ENCODE data around the gene ITGB1BP1.
A peak's percentile ranks its signal among the peaks of the same experiment; 100 is the strongest.

The ITGB1BP1 gene

GRCh38 chr2:9428965-9429577, 5.7 kb upstream of the ITGB1BP1 start:
- DNase-seq (ENCODE audit: low read depth in 2 of 3, low spot score in 2 of 3) = no peak

DNA sequence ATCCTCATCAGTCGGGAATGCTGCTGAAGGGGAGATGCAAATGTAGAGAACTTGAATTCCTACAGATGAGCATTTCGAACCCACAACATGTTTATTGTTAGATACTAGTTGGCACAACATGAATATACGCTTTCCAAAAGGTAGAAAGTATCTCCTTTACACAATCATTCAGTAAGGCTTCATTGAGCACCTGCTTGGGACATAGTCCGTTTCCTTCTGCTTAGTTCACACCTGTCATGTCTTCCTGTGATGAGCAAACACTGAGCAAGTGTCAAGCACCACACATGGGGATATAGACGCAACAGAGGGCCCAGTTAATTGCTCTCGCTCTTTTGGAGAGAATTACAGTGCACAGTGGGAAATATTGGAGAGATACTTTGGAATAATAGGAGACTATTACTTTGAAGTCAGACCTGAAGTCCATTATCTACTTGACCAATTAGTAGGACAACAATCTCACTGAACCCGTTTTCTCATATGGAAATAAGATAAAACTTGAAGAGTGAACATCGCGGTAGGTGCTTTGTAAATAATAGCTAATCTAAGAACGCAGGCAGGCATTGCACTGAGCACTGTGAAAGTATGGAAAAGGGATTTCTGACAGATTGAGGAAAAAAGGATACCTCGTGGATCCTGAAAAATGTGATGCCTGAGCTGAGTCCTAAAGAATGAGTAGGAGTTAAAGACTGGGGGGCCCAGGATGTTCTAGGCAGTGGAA, 1.3 kb upstream of the ITGB1BP1 start:
- DNase-seq (ENCODE audit: low read depth in 2 of 3, low spot score in 2 of 3) = no peak

GRCh38 chr2:9423922-9424272, 569 bp upstream of the ITGB1BP1 start:
- DNase-seq (ENCODE audit: low read depth in 2 of 3, low spot score in 2 of 3) = no peak

DNA sequence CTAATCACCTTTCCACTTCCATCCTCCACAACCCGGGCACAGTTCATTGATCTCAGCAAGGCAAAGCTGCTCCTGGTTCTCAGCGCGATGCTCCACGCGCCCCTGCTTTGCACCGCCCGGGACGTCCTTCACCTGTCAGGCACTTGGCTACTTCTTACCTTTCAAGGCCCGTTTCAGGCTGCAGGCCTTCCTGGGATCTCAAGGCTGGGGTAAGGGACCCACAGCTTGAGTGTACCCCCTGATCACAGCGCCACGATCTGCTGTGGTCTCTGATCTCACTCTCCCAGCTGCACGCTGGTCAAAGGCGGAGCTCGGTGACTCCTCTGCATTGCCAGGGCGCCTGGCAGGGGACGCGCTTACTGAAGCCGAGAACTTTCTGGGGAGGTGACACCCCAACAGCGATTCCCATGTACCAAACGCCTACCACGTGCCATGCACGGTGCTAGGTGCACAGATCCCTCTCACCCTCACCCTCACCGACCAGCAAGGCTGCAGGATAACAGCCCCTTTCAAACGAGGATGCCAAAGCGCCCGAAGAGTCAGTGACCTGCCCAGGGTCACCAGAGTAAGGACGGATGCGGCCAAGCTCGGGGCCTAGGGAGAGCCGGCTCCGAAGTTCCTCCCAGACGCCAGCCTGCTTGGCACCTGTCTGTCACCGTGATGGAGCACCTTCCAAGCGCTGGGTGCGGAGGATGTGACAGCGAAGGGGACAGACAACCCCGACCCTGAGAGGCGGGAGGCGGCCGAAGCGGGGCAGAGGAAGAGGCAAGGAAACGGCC, 818 bp downstream of the ITGB1BP1 start:
- DNase-seq (ENCODE audit: low read depth in 2 of 3, low spot score in 2 of 3) = peak; percentile 23 to 35 (median 24)

- DNase-seq (ENCODE audit: low read depth in 2 of 3, low spot score in 2 of 3) = no peak
Measured at GRCh38 chr2:9420495-9420894, 2.8 kb downstream of the ITGB1BP1 start.

DNA sequence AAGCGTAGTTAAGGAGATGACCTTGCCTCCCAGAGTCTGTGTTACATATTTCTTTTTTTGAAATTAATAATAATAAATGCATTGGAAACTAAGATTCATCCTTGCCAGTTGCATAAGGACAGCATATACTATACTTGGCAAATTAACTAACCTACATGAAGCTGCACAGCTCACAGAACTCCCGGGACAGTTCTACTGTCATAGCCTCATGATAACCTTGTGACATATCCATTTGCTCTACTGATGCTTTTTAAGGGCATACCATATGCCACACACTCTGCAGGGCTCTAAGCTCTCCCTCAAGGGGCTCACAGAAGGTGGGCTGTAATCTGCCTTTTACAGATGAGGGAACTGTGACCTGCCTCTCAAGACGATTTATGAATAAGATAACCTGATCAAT, 3.8 kb downstream of the ITGB1BP1 start:
- no peak for DNase-seq (ENCODE audit: low read depth in 2 of 3, low spot score in 2 of 3)

GRCh38 chr2:9418746-9419145, 4.6 kb downstream of the ITGB1BP1 start:
- no peak for DNase-seq (ENCODE audit: low read depth in 2 of 3, low spot score in 2 of 3)

GRCh38 chr2:9417725-9418124, 5.6 kb downstream of the ITGB1BP1 start:
- no peak for DNase-seq (ENCODE audit: low read depth in 2 of 3, low spot score in 2 of 3)

GRCh38 chr2:9416962-9417316, 6.4 kb downstream of the ITGB1BP1 start:
- DNase-seq (ENCODE audit: low read depth in 2 of 3, low spot score in 2 of 3) = no peak

GRCh38 chr2:9416267-9416961, 6.9 kb downstream of the ITGB1BP1 start:
- DNase-seq (ENCODE audit: low read depth in 2 of 3, low spot score in 2 of 3) = no peak

- no peak for DNase-seq (ENCODE audit: low read depth in 2 of 3, low spot score in 2 of 3)
Measured at GRCh38 chr2:9415516-9416169, 7.7 kb downstream of the ITGB1BP1 start.

DNA sequence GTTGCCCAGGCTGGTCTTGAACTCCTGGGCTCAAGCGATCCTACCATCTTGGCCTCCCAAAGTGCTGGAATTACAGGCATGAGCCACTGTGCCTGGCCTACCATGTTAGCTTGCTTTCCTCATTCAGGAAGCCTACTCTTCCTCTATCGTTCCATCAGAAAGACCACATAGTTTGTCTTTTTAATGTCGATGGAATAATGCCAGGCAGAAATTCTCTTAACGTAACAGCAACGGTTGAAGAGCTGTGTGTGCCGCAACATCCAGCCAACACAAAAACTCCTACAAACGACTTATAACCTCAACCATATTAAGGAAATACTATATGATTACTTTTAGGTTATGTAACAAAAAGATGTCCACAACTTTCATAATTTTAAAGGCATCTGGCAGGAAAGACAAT, 10.5 kb downstream of the ITGB1BP1 start:
- no peak for DNase-seq (ENCODE audit: low read depth in 2 of 3, low spot score in 2 of 3)

DNA sequence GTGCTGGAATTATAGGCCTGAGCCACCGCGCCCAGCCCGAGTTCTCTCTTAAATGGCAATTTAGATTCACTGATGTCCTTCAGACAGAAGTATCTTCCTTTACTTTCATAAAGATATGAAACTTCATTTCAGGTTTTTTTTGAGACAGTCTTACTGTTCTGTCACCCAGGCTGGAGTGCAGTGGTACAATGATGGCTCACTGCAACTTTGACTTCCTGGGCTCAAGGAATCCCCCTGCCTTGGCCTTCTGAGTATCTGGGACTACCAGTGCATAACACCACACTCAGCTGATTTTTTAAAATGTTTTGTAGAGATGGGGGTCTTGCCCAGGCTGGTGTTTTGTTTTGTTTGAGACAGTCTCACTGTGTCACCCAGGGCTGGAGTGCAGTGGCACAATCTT, 13.2 kb downstream of the ITGB1BP1 start:
- no peak for DNase-seq (ENCODE audit: low read depth in 2 of 3, low spot score in 2 of 3)

DNA sequence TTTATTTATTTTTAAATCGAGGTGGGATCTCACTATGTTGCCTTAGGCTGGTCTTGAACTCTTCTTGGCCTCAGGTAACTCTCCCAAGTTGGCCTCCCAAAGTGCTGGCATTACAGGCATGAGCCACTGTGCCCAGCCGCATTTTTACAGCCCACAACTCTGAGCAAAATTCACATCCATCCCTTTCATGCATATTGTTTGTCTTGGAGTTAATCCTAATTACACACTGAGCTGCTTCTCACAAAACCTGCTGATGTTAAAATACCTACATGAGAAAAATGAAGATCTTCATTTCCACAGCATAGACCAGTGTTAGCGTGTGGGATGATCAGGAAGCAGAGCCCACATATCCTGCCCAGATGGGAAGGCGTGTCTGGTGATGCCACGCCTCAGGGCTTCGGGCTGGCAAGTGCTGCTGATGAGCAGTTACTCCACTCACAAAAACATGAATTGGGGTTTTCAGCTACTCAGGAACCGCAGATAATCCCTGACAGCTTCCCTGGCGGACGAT, 14.6 kb downstream of the ITGB1BP1 start:
- no peak for DNase-seq (ENCODE audit: low read depth in 2 of 3, low spot score in 2 of 3)

- DNase-seq (ENCODE audit: low read depth in 2 of 3, low spot score in 2 of 3) = no peak
Measured at GRCh38 chr2:9407363-9407811, 15.9 kb downstream of the ITGB1BP1 start.

- DNase-seq (ENCODE audit: low read depth in 2 of 3, low spot score in 2 of 3) = no peak
Measured at GRCh38 chr2:9406529-9407362, 16.6 kb downstream of the ITGB1BP1 start.

DNA sequence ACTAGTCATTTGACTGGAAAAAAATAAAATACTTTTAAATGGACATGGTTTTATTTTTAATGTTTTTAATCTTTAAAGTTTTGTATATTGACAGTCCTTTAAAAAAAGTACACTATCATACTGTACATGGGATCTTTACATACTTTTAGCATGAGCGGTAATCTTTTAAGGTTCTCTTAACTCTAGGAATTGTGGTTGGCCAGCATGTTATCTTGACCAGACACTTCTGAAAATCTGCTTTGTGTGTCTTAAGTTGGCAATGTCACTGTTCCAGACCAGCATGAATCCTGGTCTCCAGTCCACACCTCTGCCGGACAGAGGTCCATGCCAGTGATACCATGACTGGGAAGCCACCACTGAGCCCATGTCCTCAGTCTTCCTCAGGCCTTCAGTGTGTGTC, 17.7 kb downstream of the ITGB1BP1 start:
- no peak for DNase-seq (ENCODE audit: low read depth in 2 of 3, low spot score in 2 of 3)

DNA sequence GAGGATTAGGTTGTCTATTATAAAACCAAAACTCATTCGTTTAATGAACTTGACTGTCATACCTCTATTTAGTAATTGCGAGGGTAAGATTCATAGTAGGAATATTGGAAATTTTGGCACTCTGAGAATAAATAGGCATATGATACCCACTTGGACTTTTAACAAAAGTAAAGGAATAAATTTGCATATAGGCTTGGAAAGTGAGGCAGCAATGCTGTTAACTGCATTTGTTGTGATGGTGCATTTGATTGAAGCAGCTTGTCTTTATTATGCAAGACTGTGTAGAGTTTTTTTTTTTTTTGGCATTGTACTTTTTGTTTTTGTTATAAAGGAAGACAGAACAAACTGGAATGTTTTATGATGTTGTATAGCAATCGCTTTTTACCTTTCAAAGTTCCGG, 18.9 kb downstream of the ITGB1BP1 start:
- DNase-seq (ENCODE audit: low read depth in 2 of 3, low spot score in 2 of 3) = no peak

DNA sequence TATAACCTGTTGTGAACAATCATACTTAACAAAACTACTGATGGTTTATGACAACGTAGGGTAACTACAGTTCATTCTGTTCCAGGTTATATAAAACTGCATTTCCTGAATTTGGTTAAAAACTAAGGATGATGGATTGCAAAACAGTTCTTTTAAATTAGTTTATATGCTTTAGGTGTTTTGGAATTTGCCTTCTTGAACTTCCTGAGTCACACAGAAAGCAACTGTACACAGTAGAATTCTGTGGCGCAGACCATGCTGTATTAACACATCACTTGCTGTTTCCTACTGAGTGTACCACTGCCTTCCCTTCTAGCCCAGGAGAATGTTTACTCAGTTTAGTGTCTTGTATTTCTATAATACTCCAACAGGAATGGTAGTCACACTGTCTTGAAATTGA, 19.4 kb downstream of the ITGB1BP1 start:
- DNase-seq (ENCODE audit: low read depth in 2 of 3, low spot score in 2 of 3) = no peak

Measured in activated CD8-positive, alpha-beta memory T cell treated with anti-CD3 and anti-CD28 coated beads for 48 hours (primary cell).